Esophagus muscularis mucosa (tissue), 3 donors: ENCODE results near the gene PDE4D.

Experiments used
- POLR2A ChIP-seq: fragments of 450-650 bp; IDR thresholded peaks from one replicate; pipeline ENCODE4 v1.6.1; 2017; ENCODE audit warnings: antibody characterized with exemption, moderate library complexity, mild to moderate bottlenecking, low read depth
- TF ChIP-seq, protein P1 (sequence below), 3 experiments: fragments of 200-600 bp in 2 of 3; fragments of 450-650 bp in 1 of 3; sonication (generic) in 2 of 3; IDR thresholded peaks; one replicate each; pipeline ENCODE4 v1.5.1; 2017 to 2019; ENCODE audit warnings: antibody characterized with exemption in 3 of 3, mild to moderate bottlenecking in 2 of 3, moderate library complexity in 1 of 3

DNA sequence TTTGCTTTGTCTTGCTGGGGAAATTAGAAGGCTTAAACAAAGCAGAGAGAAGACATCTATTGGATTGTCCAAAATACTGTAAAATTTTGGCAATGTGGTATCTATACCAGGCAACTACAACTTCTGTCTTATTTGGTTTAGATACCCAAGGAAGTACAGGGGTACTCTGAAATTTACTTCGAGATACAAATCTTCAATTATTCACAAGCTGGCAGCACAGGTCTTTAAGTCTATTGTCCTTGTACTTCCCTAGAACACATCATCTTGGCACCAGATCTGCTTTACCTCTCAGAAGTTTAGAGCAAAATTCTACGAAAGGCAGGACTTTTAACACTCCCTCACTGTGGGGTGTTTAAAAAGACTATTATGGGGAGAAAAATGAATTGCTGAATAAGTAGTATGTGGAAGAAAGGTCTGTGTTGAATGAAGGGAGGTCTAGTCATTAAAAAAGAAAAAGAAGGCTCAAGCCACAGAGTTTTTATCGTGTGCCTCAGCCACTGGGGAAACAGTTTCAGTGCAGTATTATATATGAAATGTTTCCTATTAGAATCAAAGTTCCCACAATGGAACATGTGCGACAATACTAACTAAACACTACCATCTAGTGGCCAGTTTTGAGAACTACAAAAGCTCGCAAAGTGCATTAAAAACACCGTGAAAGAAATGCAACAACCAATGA, 93.7 kb downstream of the PDE4D start:
- TF ChIP-seq, protein P1, sequence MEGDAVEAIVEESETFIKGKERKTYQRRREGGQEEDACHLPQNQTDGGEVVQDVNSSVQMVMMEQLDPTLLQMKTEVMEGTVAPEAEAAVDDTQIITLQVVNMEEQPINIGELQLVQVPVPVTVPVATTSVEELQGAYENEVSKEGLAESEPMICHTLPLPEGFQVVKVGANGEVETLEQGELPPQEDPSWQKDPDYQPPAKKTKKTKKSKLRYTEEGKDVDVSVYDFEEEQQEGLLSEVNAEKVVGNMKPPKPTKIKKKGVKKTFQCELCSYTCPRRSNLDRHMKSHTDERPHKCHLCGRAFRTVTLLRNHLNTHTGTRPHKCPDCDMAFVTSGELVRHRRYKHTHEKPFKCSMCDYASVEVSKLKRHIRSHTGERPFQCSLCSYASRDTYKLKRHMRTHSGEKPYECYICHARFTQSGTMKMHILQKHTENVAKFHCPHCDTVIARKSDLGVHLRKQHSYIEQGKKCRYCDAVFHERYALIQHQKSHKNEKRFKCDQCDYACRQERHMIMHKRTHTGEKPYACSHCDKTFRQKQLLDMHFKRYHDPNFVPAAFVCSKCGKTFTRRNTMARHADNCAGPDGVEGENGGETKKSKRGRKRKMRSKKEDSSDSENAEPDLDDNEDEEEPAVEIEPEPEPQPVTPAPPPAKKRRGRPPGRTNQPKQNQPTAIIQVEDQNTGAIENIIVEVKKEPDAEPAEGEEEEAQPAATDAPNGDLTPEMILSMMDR (IDR thresholded peaks at IDR 0.05): peak; percentile 80 to 86 (median 80)
- TF ChIP-seq POLR2A: no peak
